ENCODE results near the gene PISD.

DNA sequence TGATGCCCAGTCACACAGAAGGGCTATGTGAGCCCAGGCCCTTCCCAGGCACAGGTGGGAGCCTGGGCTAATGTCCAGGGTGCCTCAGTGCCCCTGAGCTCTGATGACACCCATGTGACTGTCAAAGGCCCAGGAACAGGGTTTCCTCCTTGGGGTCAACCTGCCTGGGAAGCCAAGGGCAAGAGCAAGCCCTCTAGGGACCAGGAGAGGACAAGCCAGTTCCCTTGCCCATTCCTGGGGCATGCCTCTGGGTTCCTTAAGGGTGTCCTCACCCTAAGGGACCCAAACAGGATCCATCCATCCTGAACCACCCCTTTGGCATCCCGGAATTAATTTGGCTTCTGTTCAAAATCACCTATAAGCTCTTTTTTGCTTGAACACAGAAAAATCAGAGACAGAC is 39.0 kb downstream of the PISD start:
- TF ChIP-seq GATA2 (IDR thresholded peaks at IDR 0.05; ENCODE audit: low read depth, low read length) = no peak
- TF ChIP-seq GATA3 (IDR thresholded peaks at IDR 0.05; ENCODE audit: low read depth, low read length) = no peak

All from SH-SY5Y (cell line).